T-helper 9 cell (primary cell): ENCODE results near the gene GTF2H4.
"Not testable (repeated sequence)": the region's sequence is repeated elsewhere in the genome, so short reads cannot be mapped to it uniquely, and the experiment has no call there.

Experiments
- DNase-seq: peaks from one replicate; pipeline ENCODE4 v3.0.0-alpha.2; 2020

The GTF2H4 gene

DNA sequence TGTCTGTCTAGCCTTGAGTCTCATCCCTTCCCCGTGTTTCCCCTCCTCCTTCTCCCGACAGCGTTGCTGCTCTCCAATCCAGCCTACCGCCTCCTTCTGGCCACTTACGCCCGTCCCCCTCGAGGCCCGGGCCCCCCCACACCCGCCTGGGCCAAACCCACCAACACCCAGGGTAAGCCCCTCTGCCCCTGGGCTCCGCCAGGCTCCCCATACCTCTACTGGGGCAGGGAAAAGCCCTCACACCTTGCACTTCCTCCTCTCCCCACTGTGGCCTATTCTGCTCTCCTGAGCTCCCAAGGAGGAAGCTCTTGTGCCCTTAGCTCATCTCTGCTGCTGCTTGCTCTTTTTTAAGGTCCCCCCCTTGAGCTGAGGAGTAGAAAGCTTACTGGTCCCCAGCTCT is 12.7 kb upstream of the GTF2H4 start:
- no peak for DNase-seq

DNA sequence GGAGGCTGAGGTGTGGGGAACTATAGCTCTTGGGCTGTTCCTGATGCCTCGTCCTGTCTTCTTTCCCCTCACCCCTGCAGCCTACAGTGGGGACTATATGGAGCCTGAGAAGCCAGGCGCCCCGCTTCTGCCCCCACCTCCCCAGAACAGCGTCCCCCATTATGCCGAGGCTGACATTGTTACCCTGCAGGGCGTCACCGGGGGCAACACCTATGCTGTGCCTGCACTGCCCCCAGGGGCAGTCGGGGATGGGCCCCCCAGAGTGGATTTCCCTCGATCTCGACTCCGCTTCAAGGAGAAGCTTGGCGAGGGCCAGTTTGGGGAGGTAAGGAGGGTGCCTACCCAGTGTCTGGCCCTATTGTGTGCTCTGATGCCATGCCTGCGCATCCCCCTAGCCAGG is 11.5 kb upstream of the GTF2H4 start:
- DNase-seq = no peak

DNA sequence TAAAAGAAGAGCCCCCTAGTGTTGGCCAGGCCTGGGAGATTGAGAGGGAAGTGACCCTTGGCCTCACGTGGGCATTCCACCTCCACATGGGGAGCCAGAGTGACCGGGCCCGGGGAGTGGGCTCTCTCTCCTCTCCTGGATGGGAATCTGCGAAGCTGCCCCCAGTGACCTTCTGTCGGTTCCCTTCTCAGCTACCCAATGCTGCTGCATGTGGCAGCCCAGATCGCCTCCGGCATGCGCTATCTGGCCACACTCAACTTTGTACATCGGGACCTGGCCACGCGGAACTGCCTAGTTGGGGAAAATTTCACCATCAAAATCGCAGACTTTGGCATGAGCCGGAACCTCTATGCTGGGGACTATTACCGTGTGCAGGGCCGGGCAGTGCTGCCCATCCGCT is 10.1 kb upstream of the GTF2H4 start:
- DNase-seq = no peak

DNA sequence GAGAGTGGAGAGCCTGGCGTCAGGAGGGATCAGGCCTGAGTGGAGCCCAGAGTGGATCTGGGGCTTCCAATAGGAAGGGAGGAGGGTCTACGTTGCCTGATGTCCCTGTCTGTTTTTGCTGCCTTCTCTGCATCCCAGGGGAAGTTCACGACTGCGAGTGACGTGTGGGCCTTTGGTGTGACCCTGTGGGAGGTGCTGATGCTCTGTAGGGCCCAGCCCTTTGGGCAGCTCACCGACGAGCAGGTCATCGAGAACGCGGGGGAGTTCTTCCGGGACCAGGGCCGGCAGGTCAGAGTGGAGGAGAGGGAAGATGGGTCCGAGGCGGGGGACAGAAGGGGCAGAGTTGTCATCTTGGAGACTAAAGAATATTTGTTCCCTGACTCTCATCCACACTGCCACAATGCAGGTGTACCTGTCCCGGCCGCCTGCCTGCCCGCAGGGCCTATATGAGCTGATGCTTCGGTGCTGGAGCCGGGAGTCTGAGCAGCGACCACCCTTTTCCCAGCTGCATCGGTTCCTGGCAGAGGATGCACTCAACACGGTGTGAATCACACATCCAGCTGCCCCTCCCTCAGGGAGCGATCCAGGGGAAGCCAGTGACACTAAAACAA is 9.2 kb upstream of the GTF2H4 start:
- no peak for DNase-seq

DNA sequence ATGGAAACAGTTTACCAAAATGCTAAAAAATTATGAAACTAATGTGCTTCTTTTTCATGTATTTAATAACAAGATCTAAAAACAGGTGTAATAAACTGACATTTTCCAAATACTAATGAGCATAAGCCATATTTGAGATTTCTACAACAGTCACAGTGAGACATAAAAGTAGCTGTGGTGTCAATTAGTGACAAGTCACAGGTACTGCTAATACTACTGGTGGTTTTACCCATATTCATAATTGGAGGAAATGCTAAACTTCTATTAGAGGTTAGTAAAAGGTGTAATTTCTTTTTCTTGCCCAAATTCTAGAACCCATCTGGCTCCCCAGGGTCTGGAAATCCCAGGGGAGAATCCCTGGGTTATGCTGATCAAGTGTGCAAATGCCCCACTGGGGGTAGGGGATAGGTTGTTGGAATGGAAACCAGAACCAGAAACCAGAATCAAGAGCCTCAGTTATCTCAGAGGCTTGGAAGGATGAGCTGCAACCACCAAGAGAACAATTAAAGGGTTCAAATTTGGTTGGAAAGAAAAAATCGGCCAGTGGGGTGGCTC is 7.1 kb upstream of the GTF2H4 start:
- no peak for DNase-seq

DNA sequence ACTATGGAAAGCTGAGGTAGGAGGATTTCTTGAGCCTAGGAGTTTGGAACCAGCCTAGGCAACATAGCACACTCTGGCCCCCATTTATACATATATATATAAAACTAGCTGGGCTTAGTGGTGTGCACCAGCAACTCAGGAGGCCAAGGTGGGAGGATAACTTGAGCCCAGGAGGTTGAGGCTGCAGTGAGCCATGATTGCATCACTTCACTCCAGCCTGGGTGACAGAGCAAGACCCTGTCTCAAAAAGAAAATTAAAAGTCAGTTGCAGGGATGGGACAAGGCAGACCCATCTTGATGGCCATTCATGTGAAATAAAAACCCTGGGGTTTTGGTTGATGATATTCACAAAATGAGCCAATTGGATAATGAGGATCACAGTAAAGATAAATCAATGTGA is 6.6 kb upstream of the GTF2H4 start:
- DNase-seq = no peak

DNA sequence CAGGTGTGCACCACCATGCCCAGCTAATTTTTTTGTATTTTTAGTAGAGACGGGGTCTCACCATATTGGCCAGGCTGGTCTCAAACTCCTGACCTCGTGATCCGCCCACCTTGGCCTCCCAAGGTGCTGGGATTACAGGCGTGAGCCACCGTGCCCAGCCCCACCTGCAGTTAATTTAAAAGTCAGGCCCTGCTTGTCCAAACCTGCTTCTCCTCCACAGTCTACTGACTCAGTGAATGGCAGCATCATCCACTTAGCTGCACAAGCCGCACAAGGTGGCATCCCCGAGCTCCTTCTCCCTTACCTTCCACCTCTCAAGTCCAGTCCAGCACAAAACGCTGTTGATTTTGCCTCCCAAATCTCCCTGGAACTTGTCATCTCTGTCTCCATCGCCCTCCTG is 5.8 kb upstream of the GTF2H4 start:
- not testable (repeated sequence) for DNase-seq

DNA sequence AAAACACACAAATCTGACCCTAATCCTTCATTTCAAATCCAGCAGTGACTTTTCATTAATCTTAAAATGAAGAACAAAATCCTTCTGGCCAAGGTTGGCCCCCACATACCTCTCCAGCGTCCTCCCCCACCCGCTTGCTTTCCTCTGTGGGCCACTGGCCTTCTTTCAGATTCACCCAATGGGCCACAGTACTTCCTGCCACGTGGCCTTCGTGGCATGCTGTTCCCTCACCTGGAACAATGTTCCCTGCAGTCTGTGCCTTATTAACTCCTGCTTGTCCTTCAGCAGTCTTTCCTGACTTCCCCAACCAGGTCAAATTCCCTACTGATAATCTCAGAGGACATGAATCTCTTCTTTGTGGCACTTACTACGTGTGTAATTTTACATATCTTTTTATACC is 5.3 kb upstream of the GTF2H4 start:
- DNase-seq = no peak

DNA sequence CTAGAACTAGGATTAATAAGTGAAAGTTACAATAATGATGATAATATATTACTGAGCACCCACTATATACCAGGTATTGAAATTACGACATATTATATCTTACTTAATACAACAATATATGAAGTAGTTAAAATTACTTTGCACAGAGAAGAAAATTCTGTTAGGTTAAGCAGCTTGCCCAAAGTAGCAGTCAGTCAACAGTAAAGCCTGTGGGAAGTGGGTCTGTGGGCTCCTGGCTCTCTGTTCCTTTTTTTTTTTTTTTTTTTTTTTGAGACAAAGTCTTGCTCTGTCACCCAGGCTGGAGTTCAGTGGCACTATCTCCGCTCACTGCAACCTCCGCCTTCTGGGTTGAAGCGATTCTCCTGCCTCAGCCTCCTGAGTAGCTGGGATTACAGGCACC is 4.8 kb upstream of the GTF2H4 start:
- DNase-seq = no peak

DNA sequence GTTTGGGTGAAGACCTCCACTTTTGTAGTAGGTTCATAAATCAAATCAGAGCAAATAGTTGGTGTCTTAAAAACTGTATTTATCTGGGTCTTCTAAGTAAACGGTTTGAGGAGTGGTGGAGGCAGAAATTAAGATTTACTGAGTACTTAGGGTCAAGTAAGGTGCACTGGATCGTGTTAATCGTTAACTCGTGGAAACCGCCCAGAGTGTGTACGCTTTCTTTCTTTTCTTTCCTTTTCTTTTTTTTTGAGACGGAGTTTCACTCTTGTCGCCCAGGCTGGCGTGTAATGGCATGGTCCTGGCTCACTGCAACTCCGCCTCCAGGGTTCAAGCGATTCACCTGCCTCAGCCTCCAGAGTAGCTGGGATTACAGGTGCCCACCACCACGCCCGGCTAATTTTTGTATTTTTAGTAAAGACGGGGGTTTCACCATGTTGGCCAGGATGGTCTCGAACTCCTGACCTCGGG is 683 bp upstream of the GTF2H4 start:
- DNase-seq = not testable (repeated sequence)

DNA sequence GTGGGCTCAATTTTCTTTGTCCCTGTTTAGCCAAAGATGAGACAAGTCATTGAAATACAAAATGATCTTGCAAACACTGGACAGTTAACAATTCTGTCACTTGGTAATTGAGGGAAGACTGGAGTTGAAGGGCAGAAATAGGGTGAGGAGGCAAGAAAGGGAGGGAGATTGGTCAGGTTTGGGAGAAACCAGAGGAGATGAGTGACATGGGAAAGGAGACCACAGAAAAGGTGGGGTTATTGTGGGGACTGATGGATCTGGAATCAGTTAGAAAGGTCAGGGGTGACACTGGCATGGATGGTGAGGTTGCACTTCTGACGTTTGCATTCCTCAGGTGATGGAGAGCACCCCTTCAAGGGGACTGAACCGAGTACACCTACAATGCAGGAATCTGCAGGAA is 693 bp downstream of the GTF2H4 start:
- DNase-seq = no peak

DNA sequence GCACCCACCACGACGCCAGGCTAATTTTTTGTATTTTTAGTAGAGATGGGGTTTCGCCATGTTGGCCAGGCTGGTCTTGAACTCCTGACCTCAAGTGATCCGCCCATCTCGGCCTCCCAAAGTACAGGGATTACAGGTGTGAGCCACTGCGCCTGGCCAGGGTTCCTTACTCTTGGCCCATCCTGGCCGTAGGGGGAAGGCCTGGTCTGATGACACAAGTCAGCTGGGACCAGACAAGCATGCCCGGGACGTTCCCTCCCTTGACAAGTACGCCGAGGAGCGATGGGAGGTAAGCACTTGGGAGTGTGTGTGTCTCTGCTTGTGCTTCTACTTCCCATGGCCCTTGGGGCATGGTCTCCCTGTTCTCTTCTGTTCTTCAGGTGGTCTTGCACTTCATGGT is 2.5 kb downstream of the GTF2H4 start:
- DNase-seq = not testable (repeated sequence)

DNA sequence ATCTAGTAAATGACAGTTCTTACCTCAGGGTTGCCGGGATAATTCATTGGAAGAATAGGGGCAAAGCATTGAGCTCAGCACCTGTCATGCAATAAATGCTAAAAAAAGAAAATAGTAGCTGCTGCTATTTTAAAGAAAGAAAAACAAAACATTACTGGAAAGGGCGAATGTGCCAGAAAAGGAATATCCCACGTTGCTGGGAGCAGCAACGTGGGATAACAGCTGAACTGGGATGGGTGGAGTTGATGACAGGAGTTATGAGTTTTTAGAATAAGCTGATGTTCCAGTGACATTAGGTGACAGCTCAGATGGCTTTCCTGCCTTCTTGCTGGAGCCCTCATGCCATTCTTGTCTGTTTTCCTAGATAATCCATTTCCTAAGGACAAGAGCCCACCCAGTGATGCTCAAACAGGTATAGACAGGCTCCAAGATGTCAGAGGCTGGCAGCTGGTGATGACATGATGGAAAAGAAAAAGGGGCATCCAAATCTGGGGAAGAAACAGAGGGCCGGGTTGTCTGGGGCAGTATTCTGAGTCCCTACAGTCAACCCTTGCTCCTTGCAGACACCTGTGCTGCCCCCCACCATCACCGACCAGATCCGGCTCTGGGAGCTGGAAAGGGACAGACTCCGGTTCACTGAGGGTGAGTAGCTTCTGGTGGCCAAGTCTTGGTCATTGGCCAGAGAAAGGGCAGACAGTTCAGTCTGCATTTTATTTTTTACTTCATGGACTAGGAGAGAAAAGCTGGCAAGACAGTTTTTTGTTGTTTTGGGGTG is 4.9 kb downstream of the GTF2H4 start:
- no peak for DNase-seq

DNA sequence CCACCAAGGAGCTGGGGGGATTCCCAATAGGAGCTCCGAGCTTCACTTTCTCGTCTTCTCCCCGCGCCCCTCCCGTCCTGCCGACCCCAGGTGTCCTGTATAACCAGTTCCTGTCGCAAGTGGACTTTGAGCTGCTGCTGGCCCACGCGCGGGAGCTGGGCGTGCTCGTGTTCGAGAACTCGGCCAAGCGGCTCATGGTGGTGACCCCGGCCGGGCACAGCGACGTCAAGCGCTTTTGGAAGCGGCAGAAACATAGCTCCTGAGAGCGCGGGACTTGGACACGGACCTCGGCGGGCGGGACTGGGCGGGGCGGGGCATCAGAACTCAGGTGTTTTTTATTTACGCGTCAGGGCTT is 5.7 kb downstream of the GTF2H4 start:
- DNase-seq = no peak

DNA sequence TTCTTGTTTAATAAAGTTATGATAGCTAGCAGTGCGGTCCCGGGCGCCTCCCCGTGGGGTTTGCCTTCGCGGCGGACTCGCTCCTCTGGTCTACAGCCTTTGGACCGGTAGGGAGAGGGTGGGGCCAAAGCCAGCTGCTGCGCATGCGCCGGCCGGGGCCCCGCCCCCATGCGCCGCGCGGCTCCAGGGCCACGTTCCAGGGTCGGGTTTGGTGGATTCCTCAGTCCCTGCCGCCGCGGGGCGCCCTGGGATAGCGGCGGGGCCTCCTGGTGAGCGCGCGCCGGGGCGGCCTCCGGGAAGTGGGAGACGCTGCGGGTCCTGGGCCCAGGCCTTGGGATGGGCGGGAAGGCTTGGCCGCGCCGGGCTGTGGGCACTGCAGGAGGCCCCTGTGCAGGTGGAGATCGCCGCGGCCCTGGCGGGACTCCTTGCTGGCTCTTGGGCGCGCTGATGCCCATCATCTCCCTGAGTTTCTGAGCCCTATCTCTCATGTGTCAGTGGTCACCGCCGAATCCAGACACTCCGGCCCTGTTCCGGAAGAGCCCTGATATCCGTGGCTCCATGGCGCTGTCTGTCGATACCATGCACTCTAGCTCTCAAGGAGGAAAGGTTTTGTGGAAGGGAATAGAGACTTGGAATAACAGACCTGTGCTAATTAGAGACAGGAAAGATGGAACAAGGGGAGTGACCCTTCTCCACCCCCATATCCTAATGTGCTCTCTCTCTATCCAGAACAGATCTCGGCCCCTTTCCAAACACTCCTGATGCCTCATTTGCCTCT is 6.3 kb downstream of the GTF2H4 start, which contains the start of gene VARS2:
Gene VARS2, plus strand, starts transcription at position 163 of the 778 bp plus-strand sequence. Its CDS starts 599 bp downstream, at position 762.
- DNase-seq = peak; percentile 79

DNA sequence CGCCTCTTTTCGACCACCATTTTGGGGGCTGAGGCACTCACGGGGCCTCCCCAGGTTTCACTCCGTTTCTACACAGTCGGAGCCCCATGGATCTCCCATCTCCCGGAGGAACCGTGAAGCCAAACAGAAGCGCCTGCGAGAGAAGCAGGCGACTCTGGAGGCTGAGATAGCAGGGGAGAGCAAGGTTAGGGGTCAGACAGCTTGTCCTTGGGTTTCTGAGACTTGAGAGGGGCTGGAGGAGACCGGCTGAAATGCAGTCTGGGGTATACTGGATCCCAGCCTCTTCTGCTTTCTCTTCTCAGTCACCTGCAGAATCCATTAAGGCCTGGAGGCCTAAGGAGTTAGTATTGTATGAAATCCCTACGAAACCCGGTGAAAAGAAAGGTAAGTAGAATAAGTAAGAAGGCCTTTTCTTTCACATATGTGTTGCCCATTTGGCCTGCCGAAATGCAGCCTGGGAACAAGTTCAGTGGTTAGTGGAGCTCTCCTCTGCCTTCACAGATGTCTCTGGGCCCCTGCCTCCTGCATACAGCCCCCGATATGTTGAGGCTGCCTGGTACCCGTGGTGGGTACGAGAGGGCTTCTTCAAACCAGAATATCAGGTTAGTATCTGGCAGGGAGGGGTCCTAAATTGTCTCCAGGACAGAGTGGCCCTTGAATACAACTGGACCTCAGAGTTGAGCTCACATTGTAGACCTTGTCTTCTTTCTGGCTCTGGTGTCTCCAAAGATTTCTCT is 7.0 kb downstream of the GTF2H4 start:
- no peak for DNase-seq

DNA sequence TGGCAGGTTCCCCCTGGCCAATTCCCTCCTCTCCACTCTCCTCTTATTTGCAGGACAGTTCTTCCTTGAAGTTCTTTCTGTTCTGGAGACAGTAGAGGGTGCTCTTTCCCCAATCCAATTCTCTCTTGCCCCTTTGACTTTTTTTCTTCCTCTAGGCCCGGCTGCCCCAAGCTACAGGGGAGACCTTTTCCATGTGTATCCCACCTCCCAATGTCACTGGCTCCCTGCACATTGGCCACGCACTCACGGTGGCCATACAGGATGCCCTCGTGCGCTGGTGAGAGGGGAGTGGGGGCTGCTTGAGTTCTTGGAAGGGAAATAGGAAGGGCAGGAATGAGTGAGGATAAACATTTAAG is 7.6 kb downstream of the GTF2H4 start:
- DNase-seq = no peak

DNA sequence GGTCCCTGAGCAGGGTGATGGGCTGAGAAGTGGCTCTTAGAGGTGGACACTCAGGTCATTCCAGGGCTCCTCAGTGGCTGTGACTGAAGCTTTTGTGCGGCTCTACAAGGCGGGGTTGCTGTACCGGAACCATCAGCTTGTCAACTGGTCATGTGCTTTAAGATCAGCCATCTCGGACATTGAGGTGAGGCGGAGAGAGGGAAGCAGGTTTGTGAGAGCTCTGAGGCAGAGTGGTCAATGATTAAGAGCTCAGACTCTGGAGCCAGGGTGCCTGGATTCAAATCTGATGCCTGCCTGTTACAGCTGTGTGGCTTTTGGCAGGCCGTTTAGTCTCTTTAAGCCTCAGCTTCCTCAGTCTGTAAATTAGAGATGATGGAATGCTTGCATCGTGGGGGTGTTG is 9.0 kb downstream of the GTF2H4 start:
- DNase-seq = no peak

DNA sequence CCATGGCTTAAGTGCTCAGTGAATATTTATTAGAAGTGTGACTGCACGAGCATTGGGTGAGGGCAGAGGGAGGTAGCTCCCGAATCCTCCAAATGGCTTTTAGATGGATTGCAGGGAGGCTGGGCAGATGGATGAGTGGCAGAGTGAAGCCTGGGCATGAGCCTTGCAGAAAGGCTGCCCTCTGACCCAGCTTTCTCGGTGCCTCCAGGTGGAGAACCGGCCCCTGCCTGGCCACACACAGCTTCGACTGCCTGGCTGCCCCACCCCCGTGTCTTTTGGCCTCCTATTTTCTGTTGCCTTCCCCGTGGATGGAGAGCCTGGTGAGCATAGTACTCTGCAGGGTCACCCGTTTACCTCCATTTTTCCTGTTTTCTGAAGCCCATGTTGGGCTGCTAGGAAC is 9.5 kb downstream of the GTF2H4 start:
- DNase-seq = no peak

DNA sequence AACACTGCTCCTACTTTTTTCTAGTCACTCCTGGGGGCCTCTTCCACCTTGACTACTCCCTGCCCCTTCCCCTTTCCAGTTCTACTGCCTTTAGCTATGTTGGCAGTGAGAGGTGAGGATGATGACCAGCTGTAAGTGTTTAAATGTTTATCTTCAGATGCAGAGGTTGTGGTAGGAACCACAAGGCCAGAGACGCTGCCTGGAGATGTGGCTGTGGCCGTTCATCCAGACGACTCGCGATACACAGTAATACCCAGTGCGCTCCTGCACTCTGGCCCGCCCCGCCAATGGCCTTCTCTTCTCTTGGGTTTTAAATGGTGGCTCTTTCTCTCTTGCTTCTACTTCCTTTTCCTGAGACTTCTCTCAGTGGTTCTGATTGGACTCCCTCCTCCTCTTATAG is 10.7 kb downstream of the GTF2H4 start:
- no peak for DNase-seq

DNA sequence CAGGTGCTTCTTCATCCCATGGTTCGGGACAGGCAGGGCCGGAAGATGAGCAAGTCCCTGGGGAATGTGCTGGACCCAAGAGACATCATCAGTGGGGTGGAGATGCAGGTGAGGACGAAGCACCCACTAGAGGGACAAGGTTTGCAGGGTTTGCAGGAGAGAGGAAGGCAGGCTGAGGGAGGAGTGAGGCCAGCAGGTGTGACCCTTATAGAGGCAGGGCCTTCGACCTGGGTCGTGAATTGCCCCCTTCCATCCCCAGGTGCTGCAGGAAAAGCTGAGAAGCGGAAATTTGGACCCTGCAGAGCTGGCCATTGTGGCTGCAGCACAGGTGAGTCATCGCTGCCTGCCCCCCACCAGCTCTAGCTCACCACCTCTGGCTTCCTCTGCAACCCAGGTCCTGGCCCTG is 14.4 kb downstream of the GTF2H4 start:
- no peak for DNase-seq

DNA sequence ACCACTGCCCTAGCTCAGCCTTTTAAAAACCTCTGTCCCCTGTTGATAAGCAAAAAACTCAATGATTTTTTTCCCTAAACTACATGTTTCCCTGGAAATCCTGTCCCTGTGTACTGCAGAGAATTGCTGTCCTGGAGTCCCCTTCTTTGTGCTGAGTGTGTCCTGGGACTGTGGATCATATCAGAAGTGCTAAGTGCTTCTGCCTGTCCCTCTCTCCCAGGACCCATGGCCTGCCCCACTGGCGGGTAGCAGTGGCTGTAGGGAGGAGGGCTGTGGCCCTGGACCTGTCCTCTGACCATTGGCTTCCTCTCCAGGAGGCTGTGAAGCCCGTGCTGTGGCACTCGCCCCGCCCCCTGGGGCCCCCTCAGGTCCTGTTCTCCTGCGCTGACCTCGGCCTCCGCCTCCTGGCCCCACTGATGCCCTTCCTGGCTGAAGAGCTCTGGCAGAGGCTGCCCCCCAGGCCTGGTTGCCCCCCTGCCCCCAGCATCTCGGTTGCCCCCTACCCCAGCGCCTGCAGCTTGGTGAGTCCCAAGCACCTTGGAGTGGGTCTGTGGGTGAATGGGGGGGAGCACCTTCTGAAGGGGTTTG is 16.1 kb downstream of the GTF2H4 start:
- not testable (repeated sequence) for DNase-seq
